Breast epithelium (tissue), 3 donors: ENCODE measurements around the gene LIPM.

Experiments
- POLR2A ChIP-seq: fragments of 450-650 bp; IDR thresholded peaks from one replicate; pipeline ENCODE4 v1.6.1; 2016; ENCODE audit warnings: antibody characterized with exemption, mild to moderate bottlenecking, moderate library complexity
- POLR2AphosphoS5 ChIP-seq, 3 donors: sonication (generic); formaldehyde crosslinking; IDR thresholded peaks; one replicate each; pipeline ENCODE4 v1.6.1; 2017; ENCODE audit warnings: antibody characterized with exemption in 3 of 3
- TF ChIP-seq, protein P1 (sequence below), 3 donors: fragments of 450-650 bp; IDR thresholded peaks; one replicate each; pipeline ENCODE4 v1.5.1; 2016 to 2017; ENCODE audit warnings: antibody characterized with exemption in 3 of 3, mild to moderate bottlenecking in 3 of 3, moderate library complexity in 3 of 3

DNA sequence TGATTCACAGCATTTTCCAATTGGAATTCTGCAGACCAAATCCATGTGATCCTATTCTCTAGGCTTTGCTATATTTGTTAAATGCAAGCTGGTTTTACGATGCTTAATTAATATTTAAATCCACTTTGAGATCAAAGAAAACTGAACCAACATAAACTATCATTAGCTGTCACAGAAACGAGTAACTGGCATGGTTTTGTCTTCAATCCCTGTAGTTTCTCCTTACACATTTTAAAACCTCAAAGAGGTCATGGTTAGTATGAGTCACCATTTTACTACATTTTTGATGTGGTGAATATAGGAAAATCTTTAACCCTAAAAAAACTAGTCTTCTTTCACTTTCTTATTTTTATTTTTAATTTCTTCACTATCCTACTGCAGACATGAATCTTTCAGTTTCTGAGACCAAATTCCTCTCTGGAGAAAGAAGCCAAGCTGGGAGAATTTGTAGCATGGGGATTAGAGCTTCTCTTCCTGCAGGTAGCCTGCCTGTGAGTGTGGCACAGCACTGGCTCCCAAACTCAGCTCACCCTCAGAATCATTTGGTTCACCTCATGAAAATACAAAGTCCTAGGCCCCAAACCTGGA lies 8.7 kb upstream of the LIPM start:
- no peak for TF ChIP-seq POLR2A
- TF ChIP-seq, protein P1, sequence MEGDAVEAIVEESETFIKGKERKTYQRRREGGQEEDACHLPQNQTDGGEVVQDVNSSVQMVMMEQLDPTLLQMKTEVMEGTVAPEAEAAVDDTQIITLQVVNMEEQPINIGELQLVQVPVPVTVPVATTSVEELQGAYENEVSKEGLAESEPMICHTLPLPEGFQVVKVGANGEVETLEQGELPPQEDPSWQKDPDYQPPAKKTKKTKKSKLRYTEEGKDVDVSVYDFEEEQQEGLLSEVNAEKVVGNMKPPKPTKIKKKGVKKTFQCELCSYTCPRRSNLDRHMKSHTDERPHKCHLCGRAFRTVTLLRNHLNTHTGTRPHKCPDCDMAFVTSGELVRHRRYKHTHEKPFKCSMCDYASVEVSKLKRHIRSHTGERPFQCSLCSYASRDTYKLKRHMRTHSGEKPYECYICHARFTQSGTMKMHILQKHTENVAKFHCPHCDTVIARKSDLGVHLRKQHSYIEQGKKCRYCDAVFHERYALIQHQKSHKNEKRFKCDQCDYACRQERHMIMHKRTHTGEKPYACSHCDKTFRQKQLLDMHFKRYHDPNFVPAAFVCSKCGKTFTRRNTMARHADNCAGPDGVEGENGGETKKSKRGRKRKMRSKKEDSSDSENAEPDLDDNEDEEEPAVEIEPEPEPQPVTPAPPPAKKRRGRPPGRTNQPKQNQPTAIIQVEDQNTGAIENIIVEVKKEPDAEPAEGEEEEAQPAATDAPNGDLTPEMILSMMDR (IDR thresholded peaks at IDR 0.05), result no peak
- TF ChIP-seq POLR2AphosphoS5 (IDR thresholded peaks at IDR 0.05), result no peak
